ENCODE results near the gene RRP1B. TPM values are rescaled to one million over a fixed set of nuclear protein-coding genes. Genes with fewer than 3 reads are reported as not detected.

The RRP1B gene
- total and polyA plus RNA-seq, 11 donors, result 3.6 to 16.1 (median 9.5) TPM

Small RNA genes lying within 50 kb of the gene (microRNA-seq; reads per million reads assigned to microRNA genes)
- 0 reads per million in 4 donors for gene MIR6070

Other genes with a start within 250 kb of the RRP1B start
- 10 to 100 TPM in 4 of 9 donors, 1 to 10 TPM in 4, under 1 TPM in 1; 0.38 to 53.5 (median 5.4) TPM for gene SIK1, start 232.4 kb upstream of the RRP1B start, total RNA-seq
- 1 to 10 TPM; 1.4 to 5.7 TPM for gene SIK1, start 232.4 kb upstream of the RRP1B start, polyA plus RNA-seq
- under 1 TPM in 1 of 9 donors, not detected in 8; 0.32 TPM for gene HSF2BP, start 72 bp upstream of the RRP1B start, total RNA-seq
- gene HSF2BP, start 72 bp upstream of the RRP1B start, polyA plus RNA-seq, result under 1 TPM; 0.08 to 0.19 TPM
- 100 to 1,000 TPM in 1 of 9 donors, 10 to 100 TPM in 8; 46.5 to 105 (median 79.7) TPM for gene PDXK, start 59.6 kb downstream of the RRP1B start, total RNA-seq
- 10 to 100 TPM; 48.0 to 94.5 TPM for gene PDXK, start 59.6 kb downstream of the RRP1B start, polyA plus RNA-seq
- gene CSTB, start 116.7 kb downstream of the RRP1B start, total RNA-seq, result 10 to 100 TPM in 8 of 9 donors, 1 to 10 TPM in 1; 7.8 to 77.0 (median 35.9) TPM
- gene CSTB, start 116.7 kb downstream of the RRP1B start, polyA plus RNA-seq, result 10 to 100 TPM; 36.1 to 72.8 TPM
- gene RRP1, start 130.0 kb downstream of the RRP1B start, total RNA-seq, result 10 to 100 TPM in 4 of 9 donors, 1 to 10 TPM in 5; 6.0 to 15.6 (median 9.8) TPM
- gene RRP1, start 130.0 kb downstream of the RRP1B start, polyA plus RNA-seq, result 10 to 100 TPM in 1 of 2 donors, 1 to 10 TPM in 1; 6.7 to 13.9 TPM
- gene AGPAT3, start 205.7 kb downstream of the RRP1B start, total RNA-seq, result 10 to 100 TPM; 48.7 to 86.0 (median 65.5) TPM
- gene AGPAT3, start 205.7 kb downstream of the RRP1B start, polyA plus RNA-seq, result 10 to 100 TPM; 26.6 to 51.3 TPM